ENCODE measurements around the gene TNFSF12.

GRCh38 chr17:7582396-7583252 is 33.8 kb downstream of the TNFSF12 start:
- no peak for TF ChIP-seq MAX (IDR thresholded peaks at IDR 0.05)
- TF ChIP-seq CTCF (IDR thresholded peaks at IDR 0.05), result no peak
- no peak for TF ChIP-seq MAFK (IDR thresholded peaks at IDR 0.05; ENCODE audit: partially characterized antibody)
- no peak for TF ChIP-seq PBX3 (IDR thresholded peaks at IDR 0.05)
- TF ChIP-seq HOXA7 (CRISPR knock-in tag; IDR thresholded peaks at IDR 0.05), result no peak
- TF ChIP-seq POLR2A (IDR thresholded peaks at IDR 0.05; ENCODE audit: low read length), result no peak
- TF ChIP-seq RAD21 (conservative IDR thresholded peaks at IDR 0.05 in 1 of 2, IDR thresholded peaks at IDR 0.05 in 1 of 2), result no peak

Measured in A549 (cell line).